ENCODE data around the gene INSM1.

Gene INSM1

GRCh38 chr20:20366876-20367574 is 879 bp upstream of the INSM1 start:
- no peak for DNase-seq (ENCODE audit: low read depth, low spot score)
- H3K27me3 ChIP-seq (ENCODE audit: insufficient read depth, insufficient read length) = peaks cover 79% of the 10 kb centered on the region
- TF ChIP-seq ZNF274 (IDR thresholded peaks at IDR 0.05; ENCODE audit: low read depth, low read length) = no peak
- TF ChIP-seq YY1 (IDR thresholded peaks at IDR 0.05; ENCODE audit: insufficient read depth, insufficient read length) = no peak
- TF ChIP-seq SUZ12 (IDR thresholded peaks at IDR 0.05; ENCODE audit: extremely low read depth, insufficient read depth, insufficient read length) = peak; percentile 53
- peak overlapping the region; percentile 21 for H3K4me3 ChIP-seq (ENCODE audit: insufficient read length, low read depth)
- H3K9ac ChIP-seq (ENCODE audit: insufficient read length, low read depth) = no peak overlapping the region
- H3K9me3 ChIP-seq (ENCODE audit: insufficient read depth, low read length) = no peaks in the 10 kb centered on the region
- H3K36me3 ChIP-seq (ENCODE audit: insufficient read depth, insufficient read length, low read length) = no peaks in the 10 kb centered on the region
- no peaks in the 10 kb centered on the region for H3K4me1 ChIP-seq (ENCODE audit: insufficient read depth, insufficient read length)

DNA sequence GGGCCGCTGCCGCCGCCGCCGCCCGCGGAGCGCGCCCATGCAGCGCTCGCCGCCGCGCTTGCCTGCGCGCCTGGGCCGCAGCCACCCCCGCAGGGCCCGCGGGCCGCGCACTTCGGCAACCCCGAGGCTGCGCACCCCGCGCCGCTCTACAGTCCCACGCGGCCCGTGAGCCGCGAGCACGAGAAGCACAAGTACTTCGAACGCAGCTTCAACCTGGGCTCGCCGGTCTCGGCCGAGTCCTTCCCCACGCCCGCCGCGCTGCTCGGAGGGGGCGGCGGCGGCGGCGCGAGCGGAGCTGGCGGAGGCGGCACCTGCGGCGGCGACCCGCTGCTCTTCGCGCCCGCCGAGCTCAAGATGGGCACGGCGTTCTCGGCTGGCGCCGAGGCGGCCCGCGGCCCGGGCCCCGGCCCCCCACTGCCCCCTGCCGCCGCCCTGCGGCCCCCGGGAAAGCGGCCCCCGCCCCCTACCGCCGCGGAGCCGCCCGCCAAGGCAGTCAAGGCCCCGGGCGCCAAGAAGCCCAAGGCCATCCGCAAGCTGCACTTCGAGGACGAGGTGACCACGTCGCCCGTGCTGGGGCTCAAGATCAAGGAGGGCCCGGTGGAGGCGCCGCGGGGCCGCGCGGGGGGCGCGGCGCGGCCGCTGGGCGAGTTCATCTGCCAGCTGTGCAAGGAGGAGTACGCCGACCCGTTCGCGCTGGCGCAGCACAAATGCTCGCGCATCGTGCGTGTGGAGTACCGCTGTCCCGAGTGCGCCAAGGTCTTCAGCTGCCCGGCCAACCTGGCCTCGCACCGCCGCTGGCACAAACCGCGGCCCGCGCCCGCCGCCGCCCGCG is 730 bp downstream of the INSM1 start:
- DNase-seq (ENCODE audit: low read depth, low spot score) = no peak
- Histone ChIP-seq H3K4me3 (ENCODE audit: insufficient read length, low read depth) (peak overlapping the region; percentile 45), H3K4me1 (ENCODE audit: insufficient read depth, insufficient read length) (peaks cover 6% of the 10 kb centered on the region)

DNA sequence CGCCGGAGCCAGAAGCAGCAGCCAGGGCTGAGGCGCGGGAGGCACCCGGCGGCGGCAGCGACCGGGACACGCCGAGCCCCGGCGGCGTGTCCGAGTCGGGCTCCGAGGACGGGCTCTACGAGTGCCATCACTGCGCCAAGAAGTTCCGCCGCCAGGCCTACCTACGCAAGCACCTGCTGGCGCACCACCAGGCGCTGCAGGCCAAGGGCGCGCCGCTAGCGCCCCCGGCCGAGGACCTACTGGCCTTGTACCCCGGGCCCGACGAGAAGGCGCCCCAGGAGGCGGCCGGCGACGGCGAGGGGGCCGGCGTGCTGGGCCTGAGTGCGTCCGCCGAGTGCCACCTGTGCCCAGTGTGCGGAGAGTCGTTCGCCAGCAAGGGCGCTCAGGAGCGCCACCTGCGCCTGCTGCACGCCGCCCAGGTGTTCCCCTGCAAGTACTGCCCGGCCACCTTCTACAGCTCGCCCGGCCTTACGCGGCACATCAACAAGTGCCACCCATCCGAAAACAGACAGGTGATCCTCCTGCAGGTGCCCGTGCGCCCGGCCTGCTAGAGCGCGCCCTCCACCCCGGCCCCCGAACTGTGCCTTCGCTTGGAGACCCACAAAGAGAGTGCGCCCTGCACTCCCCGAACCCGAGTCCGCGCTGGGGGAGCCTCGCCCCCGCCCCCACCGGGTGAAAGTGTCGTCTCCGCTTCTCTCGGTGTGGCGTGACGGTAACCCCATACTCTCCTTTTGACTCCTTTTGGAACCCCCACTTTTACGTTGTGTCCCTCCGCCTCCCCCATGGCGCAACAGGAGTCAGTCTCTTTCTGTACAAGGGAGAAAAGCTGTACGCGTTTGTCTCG is 1.6 kb downstream of the INSM1 start:
- Histone ChIP-seq H3K27me3 (ENCODE audit: insufficient read depth, insufficient read length) (peaks cover 61% of the 10 kb centered on the region), H3K4me3 (ENCODE audit: insufficient read length, low read depth) (peak overlapping the region; percentile 45), H3K36me3 (ENCODE audit: insufficient read depth, insufficient read length, low read length) (no peaks in the 10 kb centered on the region), H3K4me1 (ENCODE audit: insufficient read depth, insufficient read length) (peaks cover 6% of the 10 kb centered on the region), H3K9me3 (ENCODE audit: insufficient read depth, low read length) (no peaks in the 10 kb centered on the region), H3K9ac (ENCODE audit: insufficient read length, low read depth) (peak overlapping the region; percentile 67)
- DNase-seq (ENCODE audit: low read depth, low spot score) = no peak
- no peak for TF ChIP-seq YY1 (IDR thresholded peaks at IDR 0.05; ENCODE audit: insufficient read depth, insufficient read length)
- no peak for TF ChIP-seq ZNF274 (IDR thresholded peaks at IDR 0.05; ENCODE audit: low read depth, low read length)
- no peak for TF ChIP-seq SUZ12 (IDR thresholded peaks at IDR 0.05; ENCODE audit: extremely low read depth, insufficient read depth, insufficient read length)

More for the DNA sequence above, 730 bp downstream of the INSM1 start:
- Histone ChIP-seq H3K36me3 (ENCODE audit: insufficient read depth, insufficient read length, low read length) (no peaks in the 10 kb centered on the region), H3K9me3 (ENCODE audit: insufficient read depth, low read length) (no peaks in the 10 kb centered on the region), H3K9ac (ENCODE audit: insufficient read length, low read depth) (peak overlapping the region; percentile 67), H3K27me3 (ENCODE audit: insufficient read depth, insufficient read length) (peaks cover 66% of the 10 kb centered on the region)
- TF ChIP-seq SUZ12 (IDR thresholded peaks at IDR 0.05; ENCODE audit: extremely low read depth, insufficient read depth, insufficient read length) (peak; percentile 7), YY1 (IDR thresholded peaks at IDR 0.05; ENCODE audit: insufficient read depth, insufficient read length) (no peak), ZNF274 (IDR thresholded peaks at IDR 0.05; ENCODE audit: low read depth, low read length) (no peak)

DNA sequence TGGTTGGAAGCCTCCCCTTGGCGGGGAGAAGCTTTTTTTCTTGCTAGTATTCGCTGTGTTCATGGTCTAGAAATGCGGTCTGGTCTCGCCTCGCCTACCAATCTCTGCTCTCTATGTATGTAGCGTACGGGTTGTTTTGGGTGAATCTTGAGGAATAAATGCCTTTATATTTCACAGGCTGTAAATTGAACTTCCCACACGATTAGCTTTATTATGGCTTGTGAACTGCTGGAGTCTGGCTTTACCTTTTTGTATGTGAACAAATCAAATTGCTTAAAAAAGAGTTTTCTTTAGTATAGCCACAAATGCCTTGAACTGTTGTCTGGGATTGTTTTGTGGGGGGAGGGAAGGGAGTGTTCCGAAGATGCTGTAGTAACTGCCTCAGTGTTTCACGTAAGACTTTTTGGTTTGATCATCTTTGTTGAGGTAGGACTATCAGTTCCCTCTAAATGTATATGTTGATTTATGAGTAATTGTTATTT is 2.2 kb downstream of the INSM1 start:
- no peaks in the 10 kb centered on the region for H3K9me3 ChIP-seq (ENCODE audit: insufficient read depth, low read length)
- H3K27me3 ChIP-seq (ENCODE audit: insufficient read depth, insufficient read length) = peaks cover 60% of the 10 kb centered on the region
- peak overlapping the region; percentile 67 for H3K9ac ChIP-seq (ENCODE audit: insufficient read length, low read depth)
- peak overlapping the region; percentile 45 for H3K4me3 ChIP-seq (ENCODE audit: insufficient read length, low read depth)
- no peak for DNase-seq (ENCODE audit: low read depth, low spot score)
- peaks cover 6% of the 10 kb centered on the region for H3K4me1 ChIP-seq (ENCODE audit: insufficient read depth, insufficient read length)
- TF ChIP-seq ZNF274 (IDR thresholded peaks at IDR 0.05; ENCODE audit: low read depth, low read length) (no peak), SUZ12 (IDR thresholded peaks at IDR 0.05; ENCODE audit: extremely low read depth, insufficient read depth, insufficient read length) (no peak), YY1 (IDR thresholded peaks at IDR 0.05; ENCODE audit: insufficient read depth, insufficient read length) (no peak)
- no peaks in the 10 kb centered on the region for H3K36me3 ChIP-seq (ENCODE audit: insufficient read depth, insufficient read length, low read length)

DNA sequence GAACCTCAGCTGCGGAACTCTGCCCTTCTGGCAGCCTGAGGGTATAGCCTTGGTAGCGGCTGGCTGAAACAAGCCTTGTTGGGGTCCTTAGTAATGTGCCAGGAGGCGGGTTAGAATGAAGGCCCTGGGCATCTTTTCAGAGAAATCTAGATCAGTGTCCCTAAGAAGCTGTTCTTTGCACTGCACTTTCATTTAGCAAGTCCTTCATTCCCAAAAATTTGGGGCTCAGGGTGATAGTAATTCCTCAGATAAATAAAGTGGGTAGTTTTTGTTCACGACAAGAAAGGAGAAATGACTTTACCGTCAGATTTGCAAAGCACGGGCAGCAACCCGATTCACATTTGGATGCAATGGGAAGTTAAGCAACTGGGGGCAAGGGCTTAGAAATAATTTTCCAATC is 3.2 kb downstream of the INSM1 start:
- H3K9ac ChIP-seq (ENCODE audit: insufficient read length, low read depth) = peak overlapping the region; percentile 16
- H3K27me3 ChIP-seq (ENCODE audit: insufficient read depth, insufficient read length) = peaks cover 55% of the 10 kb centered on the region
- TF ChIP-seq YY1 (IDR thresholded peaks at IDR 0.05; ENCODE audit: insufficient read depth, insufficient read length) (no peak), ZNF274 (IDR thresholded peaks at IDR 0.05; ENCODE audit: low read depth, low read length) (no peak), SUZ12 (IDR thresholded peaks at IDR 0.05; ENCODE audit: extremely low read depth, insufficient read depth, insufficient read length) (no peak)
- no peaks in the 10 kb centered on the region for H3K36me3 ChIP-seq (ENCODE audit: insufficient read depth, insufficient read length, low read length)
- no peak overlapping the region for H3K4me3 ChIP-seq (ENCODE audit: insufficient read length, low read depth)
- no peaks in the 10 kb centered on the region for H3K9me3 ChIP-seq (ENCODE audit: insufficient read depth, low read length)
- H3K4me1 ChIP-seq (ENCODE audit: insufficient read depth, insufficient read length) = peaks cover 6% of the 10 kb centered on the region
- DNase-seq (ENCODE audit: low read depth, low spot score) = no peak

- no peak overlapping the region for H3K4me3 ChIP-seq (ENCODE audit: insufficient read length, low read depth)
- H3K9me3 ChIP-seq (ENCODE audit: insufficient read depth, low read length) = no peaks in the 10 kb centered on the region
- no peak overlapping the region for H3K9ac ChIP-seq (ENCODE audit: insufficient read length, low read depth)
- H3K36me3 ChIP-seq (ENCODE audit: insufficient read depth, insufficient read length, low read length) = no peaks in the 10 kb centered on the region
- H3K4me1 ChIP-seq (ENCODE audit: insufficient read depth, insufficient read length) = peaks cover 6% of the 10 kb centered on the region
- peaks cover 50% of the 10 kb centered on the region for H3K27me3 ChIP-seq (ENCODE audit: insufficient read depth, insufficient read length)
- no peak for DNase-seq (ENCODE audit: low read depth, low spot score)
- TF ChIP-seq YY1 (IDR thresholded peaks at IDR 0.05; ENCODE audit: insufficient read depth, insufficient read length) = no peak
- TF ChIP-seq ZNF274 (IDR thresholded peaks at IDR 0.05; ENCODE audit: low read depth, low read length) = no peak
- no peak for TF ChIP-seq SUZ12 (IDR thresholded peaks at IDR 0.05; ENCODE audit: extremely low read depth, insufficient read depth, insufficient read length)
Observed at GRCh38 chr20:20371681-20372080, 3.8 kb downstream of the INSM1 start.

All from NT2/D1 (cell line).